Transverse colon (tissue), 4 donors: ENCODE measurements around the gene STX12.

Source experiments
- CTCF ChIP-seq, 5 experiments: fragments of 200-600 bp in 3 of 5; fragments of 450-650 bp in 2 of 5; sonication (generic) in 3 of 5; IDR thresholded peaks; 1 replicate in 2 of 5; 2 replicates in 3 of 5; pipeline ENCODE4 v1.5.1; 2016 to 2017; ENCODE audit warnings: antibody characterized with exemption in 5 of 5, inconsistent platforms in 3 of 5, mild to moderate bottlenecking in 2 of 5, moderate library complexity in 1 of 5
- POLR2A ChIP-seq: fragments of 450-650 bp; IDR thresholded peaks from one replicate; pipeline ENCODE4 v1.6.1; 2016; ENCODE audit warnings: antibody characterized with exemption, mild to moderate bottlenecking, moderate library complexity
- POLR2AphosphoS5 ChIP-seq, 3 donors: sonication (generic); formaldehyde crosslinking; IDR thresholded peaks; one replicate each; pipeline ENCODE4 v1.6.1; 2016; ENCODE audit warnings: antibody characterized with exemption in 3 of 3

- TF ChIP-seq POLR2AphosphoS5 (IDR thresholded peaks at IDR 0.05) (no peak), POLR2A (no peak), CTCF (IDR thresholded peaks at IDR 0.05) (no peak)
These were observed 9.9 kb downstream of the STX12 start for GRCh38 chr1:27782950-27783349.
